SU-DHL-6 (cell line): ENCODE data around the gene CLEC17A.

Experiments
- H2AFZ ChIP-seq: fragments of 200-600 bp; sonication (generic); 2 replicates; pipeline ENCODE4 v1.6.1; 2014; ENCODE audit warnings: low read depth, mild to moderate bottlenecking, moderate library complexity, mixed read lengths, antibody characterized with exemption, low read length; ENCODE audit not compliant: severe bottlenecking
- H3F3A ChIP-seq: fragments of 200-600 bp; shearing (Covaris generic); 2 replicates; pipeline ENCODE4 v1.6.0; 2016; ENCODE audit warnings: antibody characterized with exemption, mild to moderate bottlenecking; ENCODE audit not compliant: insufficient read depth
- H3K27ac ChIP-seq: fragments of 200-600 bp; sonication (generic); 2 replicates; pipeline ENCODE4 v1.5.1; 2016; ENCODE audit warnings: low read depth, mild to moderate bottlenecking, low read length, moderate library complexity, mixed read lengths
- H3K27me3 ChIP-seq: fragments of 200-600 bp; sonication (generic), shearing (Covaris generic); 2 replicates; pipeline ENCODE4 v1.6.0; 2014; ENCODE audit warnings: mild to moderate bottlenecking, low read length
- H3K36me3 ChIP-seq: fragments of 200-600 bp; sonication (generic); 2 replicates; pipeline ENCODE4 v1.6.1; 2014; ENCODE audit warnings: mild to moderate bottlenecking, low read length, mixed read lengths
- H3K4me2 ChIP-seq: fragments of 300-600, 200-600 bp; shearing (Covaris generic), sonication (generic); 2 replicates; pipeline ENCODE4 v1.6.0; 2014; ENCODE audit warnings: low read length, low read depth, mild to moderate bottlenecking; ENCODE audit not compliant: poor library complexity, severe bottlenecking
- H3K4me3 ChIP-seq: fragments of 200-600 bp; sonication (generic); 2 replicates; pipeline ENCODE4 v1.5.1; 2014; ENCODE audit warnings: antibody characterized with exemption, low read length, mild to moderate bottlenecking, mixed read lengths; ENCODE audit not compliant: insufficient read depth, poor library complexity, severe bottlenecking
- H3K79me2 ChIP-seq: fragments of 200-600 bp; sonication (generic); 2 replicates; pipeline ENCODE4 v1.6.1; 2014; ENCODE audit warnings: mild to moderate bottlenecking, low read length, moderate library complexity; ENCODE audit not compliant: insufficient read depth
- H3K9ac ChIP-seq: fragments of 200-600 bp; sonication (generic); 2 replicates; pipeline ENCODE4 v1.7.0; 2014; ENCODE audit warnings: mild to moderate bottlenecking, low read length
- H3K9me2 ChIP-seq: fragments of 200-600 bp; sonication (generic); replicated peaks from 2 replicates; pipeline ENCODE4 v1.6.1; 2014; ENCODE audit warnings: low read length; ENCODE audit not compliant: insufficient read depth
- H3K9me3 ChIP-seq: fragments of 200-600 bp; sonication (generic); 2 replicates; pipeline ENCODE4 v1.6.1; 2014; ENCODE audit warnings: low read length, mixed read lengths; ENCODE audit not compliant: insufficient read depth
- H4K20me1 ChIP-seq: fragments of 200-600 bp; sonication (generic); 2 replicates; pipeline ENCODE4 v1.6.1; 2014; ENCODE audit warnings: low read depth, mild to moderate bottlenecking, antibody characterized with exemption, low read length, moderate library complexity, mixed read lengths
- EZH2phosphoT487 ChIP-seq: fragments of 200-600 bp; sonication (generic), shearing (Covaris generic); conservative IDR thresholded peaks from 2 replicates; pipeline ENCODE4 v1.6.1; 2018; ENCODE audit warnings: mild to moderate bottlenecking, antibody characterized with exemption, low read length, moderate library complexity, mixed read lengths
- TF ChIP-seq, protein P1 (sequence below): fragments of 200-600 bp; sonication (generic); IDR thresholded peaks from one replicate; pipeline ENCODE4 v1.5.1; 2017; ENCODE audit warnings: antibody characterized with exemption, mild to moderate bottlenecking, low read length, moderate library complexity; ENCODE audit not compliant: insufficient read depth, poor library complexity, severe bottlenecking

The CLEC17A gene

DNA sequence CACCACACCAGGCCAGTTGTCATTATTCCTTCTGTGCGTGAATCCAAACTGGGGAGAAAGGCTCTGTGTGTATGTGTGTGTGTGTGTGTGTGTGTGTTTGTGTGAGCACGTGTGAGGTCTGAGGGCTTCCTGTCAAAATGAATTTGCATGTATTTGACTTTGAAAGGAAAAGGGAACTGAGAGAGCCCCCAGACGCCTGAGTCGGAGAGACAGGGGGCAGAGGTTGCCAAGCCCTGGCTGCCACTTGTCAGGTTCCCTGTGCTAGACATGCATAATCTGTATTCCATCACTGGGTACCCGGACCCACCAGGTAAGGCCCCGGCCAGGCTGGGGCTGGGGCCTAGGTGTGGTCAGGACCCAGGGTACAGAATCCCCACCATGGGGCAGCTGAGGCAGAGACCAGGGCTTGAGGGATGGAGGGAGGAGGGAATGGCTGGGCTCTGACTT is at the start of gene CLEC17A:
CLEC17A (plus strand) TSS at position 191 of the 447 bp plus-strand sequence; CDS start at position 268, 77 bp downstream.
- TF ChIP-seq, protein P1, sequence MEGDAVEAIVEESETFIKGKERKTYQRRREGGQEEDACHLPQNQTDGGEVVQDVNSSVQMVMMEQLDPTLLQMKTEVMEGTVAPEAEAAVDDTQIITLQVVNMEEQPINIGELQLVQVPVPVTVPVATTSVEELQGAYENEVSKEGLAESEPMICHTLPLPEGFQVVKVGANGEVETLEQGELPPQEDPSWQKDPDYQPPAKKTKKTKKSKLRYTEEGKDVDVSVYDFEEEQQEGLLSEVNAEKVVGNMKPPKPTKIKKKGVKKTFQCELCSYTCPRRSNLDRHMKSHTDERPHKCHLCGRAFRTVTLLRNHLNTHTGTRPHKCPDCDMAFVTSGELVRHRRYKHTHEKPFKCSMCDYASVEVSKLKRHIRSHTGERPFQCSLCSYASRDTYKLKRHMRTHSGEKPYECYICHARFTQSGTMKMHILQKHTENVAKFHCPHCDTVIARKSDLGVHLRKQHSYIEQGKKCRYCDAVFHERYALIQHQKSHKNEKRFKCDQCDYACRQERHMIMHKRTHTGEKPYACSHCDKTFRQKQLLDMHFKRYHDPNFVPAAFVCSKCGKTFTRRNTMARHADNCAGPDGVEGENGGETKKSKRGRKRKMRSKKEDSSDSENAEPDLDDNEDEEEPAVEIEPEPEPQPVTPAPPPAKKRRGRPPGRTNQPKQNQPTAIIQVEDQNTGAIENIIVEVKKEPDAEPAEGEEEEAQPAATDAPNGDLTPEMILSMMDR, result no peak
- no peak for TF ChIP-seq EZH2phosphoT487
- Histone ChIP-seq H3K36me3 (no peaks in the 10 kb centered on the region), H3K9me3 (no peaks in the 10 kb centered on the region), H3K4me2 (peak within 1 kb of the TSS; percentile 55), H3K27ac (no peak within 1 kb of the TSS), H3K27me3 (no peaks in the 10 kb centered on the region), H2AFZ (no peak within 1 kb of the TSS), H3K9me2 (no peaks in the 10 kb centered on the region), H3K9ac (peak within 1 kb of the TSS; percentile 67), H3K4me3 (peak within 1 kb of the TSS; percentile 57), H3F3A (peaks cover 23% of the 10 kb centered on the region), H3K79me2 (peaks cover 6% of the 10 kb centered on the region; the same call in 1 of the 2 replicates), H4K20me1 (no peaks in the 10 kb centered on the region)

GRCh38 chr19:14533450-14533849 is 49.4 kb upstream of the CLEC17A start:
- H3K9me2 ChIP-seq, result no peaks in the 10 kb centered on the region
- H3K27ac ChIP-seq, result no peak overlapping the region
- no peak overlapping the region for H2AFZ ChIP-seq
- TF ChIP-seq EZH2phosphoT487, result no peak
- TF ChIP-seq, protein P1, result no peak
- no peak overlapping the region for H3K9ac ChIP-seq
- H3K79me2 ChIP-seq, result peaks cover 76% of the 10 kb centered on the region
- peaks cover 10% of the 10 kb centered on the region; the same call in 1 of the 2 replicates for H3F3A ChIP-seq
- H3K4me3 ChIP-seq, result no peak overlapping the region
- no peaks in the 10 kb centered on the region for H3K36me3 ChIP-seq
- no peaks in the 10 kb centered on the region for H3K9me3 ChIP-seq
- no peaks in the 10 kb centered on the region for H3K27me3 ChIP-seq
- no peaks in the 10 kb centered on the region for H4K20me1 ChIP-seq
- no peak overlapping the region for H3K4me2 ChIP-seq

GRCh38 chr19:14536926-14537692 is 45.8 kb upstream of the CLEC17A start:
- Histone ChIP-seq H3K27ac (no peak overlapping the region), H3K79me2 (peaks cover 75% of the 10 kb centered on the region), H3K9ac (no peak overlapping the region), H3K4me2 (no peak overlapping the region), H3K27me3 (no peaks in the 10 kb centered on the region), H2AFZ (no peak overlapping the region), H3K36me3 (no peaks in the 10 kb centered on the region), H3K9me3 (no peaks in the 10 kb centered on the region), H3K9me2 (no peaks in the 10 kb centered on the region), H3F3A (peaks cover 6% of the 10 kb centered on the region; the same call in 1 of the 2 replicates), H4K20me1 (no peaks in the 10 kb centered on the region), H3K4me3 (no peak overlapping the region)
- TF ChIP-seq, protein P1, result no peak
- no peak for TF ChIP-seq EZH2phosphoT487
